PC-3 (cell line): ENCODE measurements around the gene MGMT. TPM values are rescaled to one million over a fixed set of nuclear protein-coding genes. Genes with fewer than 3 reads are reported as not detected.

ENCODE experiments used
- ATAC-seq: fragments of 200-7000 bp; cut with Tn5 transposase; 2 replicates; pipeline ENCODE4 v1.9.1; 2020; ENCODE audit warnings: mild to moderate bottlenecking, moderate library complexity
- BruUV-seq: library from RNA; stranded (reverse); fragments of 400-500 nt; replicated peaks from 2 replicates; lab custom pipeline; 2021; lab: Mats Ljungman, UMichigan
- CTCF ChIA-PET: fragments of 300-600 bp; sonication (Branson Sonifier 250); formaldehyde crosslinking; loops from one replicate; lab custom pipeline; 2022; ENCODE audit warnings: antibody characterized with exemption; lab: Charles Lee
- POLR2A ChIA-PET: fragments of 300-600 bp; sonication (Branson Sonifier 250); formaldehyde crosslinking; loops from one replicate; lab custom pipeline; 2022; ENCODE audit warnings: antibody characterized with exemption; ENCODE audit not compliant: unreplicated experiment; lab: Charles Lee
- DNase-seq: peaks from one replicate; pipeline ENCODE4 v3.0.0-alpha.2; 2015
- H2AFZ ChIP-seq: fragments of 300-600 bp; sonication (generic); 2 replicates; pipeline ENCODE4 v1.6.0; 2016; ENCODE audit warnings: antibody characterized with exemption, low read length
- H3F3A ChIP-seq: fragments of 300-600 bp; sonication (generic); one replicate; pipeline ENCODE4 v1.6.0; 2017; ENCODE audit warnings: antibody characterized with exemption, low read length, control low read depth, mild to moderate bottlenecking; ENCODE audit not compliant: unreplicated experiment
- H3K27ac ChIP-seq: fragments of 300-600 bp; sonication (generic); 2 replicates; pipeline ENCODE4 v1.5.1; 2016; ENCODE audit warnings: mild to moderate bottlenecking, low read length
- H3K27me3 ChIP-seq: fragments of 300-600 bp; sonication (generic); 2 replicates; pipeline ENCODE4 v1.6.1; 2016; ENCODE audit warnings: low read length, mixed read lengths
- H3K36me3 ChIP-seq: fragments of 300-600 bp; sonication (generic); 2 replicates; pipeline ENCODE4 v1.6.1; 2016; ENCODE audit warnings: low read depth, mixed run types, low read length, mixed read lengths
- H3K4me1 ChIP-seq: fragments of 300-600 bp; sonication (generic); 2 replicates; pipeline ENCODE4 v1.5.1; 2016; ENCODE audit warnings: low read length; ENCODE audit not compliant: insufficient read depth
- H3K4me2 ChIP-seq: fragments of 300-600 bp; sonication (generic); 2 replicates; pipeline ENCODE4 v1.6.0; 2016; ENCODE audit warnings: low read length
- H3K4me3 ChIP-seq: fragments of 300-600 bp; sonication (generic); 2 replicates; pipeline ENCODE4 v1.5.1; 2016; ENCODE audit warnings: mild to moderate bottlenecking, low read length, mixed read lengths
- H3K79me2 ChIP-seq: fragments of 300-600 bp; sonication (generic); 2 replicates; pipeline ENCODE4 v1.6.1; 2017; ENCODE audit warnings: low read length, mixed read lengths
- H3K9ac ChIP-seq: fragments of 300-600 bp; sonication (generic); 2 replicates; pipeline ENCODE4 v1.6.0; 2016; ENCODE audit warnings: mild to moderate bottlenecking, low read length
- H3K9me2 ChIP-seq: fragments of 300-600 bp; sonication (generic); replicated peaks from 2 replicates; pipeline ENCODE4 v1.6.1; 2016; ENCODE audit warnings: mixed run types, low read length, mixed read lengths
- H3K9me3 ChIP-seq: fragments of 300-600 bp; sonication (generic); 2 replicates; pipeline ENCODE4 v1.6.1; 2016; ENCODE audit warnings: low read length, mixed read lengths
- H4K20me1 ChIP-seq: fragments of 300-600 bp; sonication (generic); 2 replicates; pipeline ENCODE4 v1.6.1; 2016; ENCODE audit warnings: low read length, mixed read lengths
- CTCF ChIP-seq: fragments of 300-600 bp; sonication (generic); conservative IDR thresholded peaks from 2 replicates; pipeline ENCODE4 v1.5.1; 2017; ENCODE audit warnings: antibody characterized with exemption, low read depth, mild to moderate bottlenecking, low read length
- EZH2 ChIP-seq: fragments of 300-600 bp; sonication (generic); IDR thresholded peaks from one replicate; pipeline ENCODE4 v1.6.1; 2017; ENCODE audit warnings: antibody characterized with exemption, mild to moderate bottlenecking, low read length; ENCODE audit not compliant: unreplicated experiment
- EZH2phosphoT487 ChIP-seq: fragments of 300-600 bp; sonication (generic); IDR thresholded peaks from 2 replicates; pipeline ENCODE4 v1.6.1; 2018; ENCODE audit warnings: mild to moderate bottlenecking, antibody characterized with exemption, low read length, borderline replicate concordance
- intact Hi-C: fragments of 100-400 bp; cut with micrococcal nuclease; formaldehyde crosslinking; loops from 2 replicates; pipeline ENCODE4 v1.9.0; 2023
- total RNA-seq: library from RNA; depleted of rRNA; stranded (reverse); fragments of >200 nt; gene quantifications from 2 replicates; pipeline ENCODE4 v1.2.3, GENCODE V29; 2014

The MGMT gene
- total RNA-seq, 1 experiment from 2014 or later: 19.8 TPM

DNA sequence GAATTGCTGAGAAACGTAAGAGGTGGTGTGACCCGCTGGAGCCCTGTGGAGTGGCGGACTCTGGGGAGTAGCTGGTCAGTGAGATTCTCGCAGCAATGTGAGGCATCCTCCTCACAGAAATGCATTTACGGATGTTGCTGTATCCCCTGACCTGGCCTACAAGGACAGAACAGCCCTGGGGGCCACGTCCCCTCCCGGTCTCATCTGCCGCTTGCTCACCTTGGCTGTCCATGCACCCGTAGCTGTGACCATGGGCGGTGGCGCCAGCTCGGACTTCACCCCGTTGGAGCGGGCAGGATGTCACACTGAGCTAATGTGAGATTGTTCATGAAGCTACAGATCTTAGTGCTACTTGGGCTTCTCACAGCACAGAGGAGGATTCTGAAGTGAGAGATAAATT, 303.2 kb downstream of the MGMT start:
- POLR2A ChIA-PET: no interaction called here
- Histone ChIP-seq H3K27ac (no peak overlapping the region), H3K9me3 (no peaks in the 10 kb centered on the region), H3K4me1 (no peaks in the 10 kb centered on the region), H3K9me2 (no peaks in the 10 kb centered on the region), H4K20me1 (no peaks in the 10 kb centered on the region), H3K27me3 (no peaks in the 10 kb centered on the region), H3K36me3 (no peaks in the 10 kb centered on the region), H3K79me2 (no peaks in the 10 kb centered on the region), H3K4me3 (no peak overlapping the region), H3K9ac (no peak overlapping the region), H2AFZ (no peak overlapping the region), H3F3A (no peaks in the 10 kb centered on the region), H3K4me2 (no peak overlapping the region)
- intact Hi-C loops: no loop called here
- no peak for TF ChIP-seq EZH2phosphoT487
- TF ChIP-seq EZH2: no peak
- no peak for TF ChIP-seq CTCF
- DNase-seq (no peak), ATAC-seq (no peak)
- BruUV-seq: no TSS peak
- CTCF ChIA-PET: no interaction called here

GRCh38 chr10:129771024-129771423, 304.0 kb downstream of the MGMT start:
- ATAC-seq: no peak
- H3K4me3 ChIP-seq: no peak overlapping the region

DNA sequence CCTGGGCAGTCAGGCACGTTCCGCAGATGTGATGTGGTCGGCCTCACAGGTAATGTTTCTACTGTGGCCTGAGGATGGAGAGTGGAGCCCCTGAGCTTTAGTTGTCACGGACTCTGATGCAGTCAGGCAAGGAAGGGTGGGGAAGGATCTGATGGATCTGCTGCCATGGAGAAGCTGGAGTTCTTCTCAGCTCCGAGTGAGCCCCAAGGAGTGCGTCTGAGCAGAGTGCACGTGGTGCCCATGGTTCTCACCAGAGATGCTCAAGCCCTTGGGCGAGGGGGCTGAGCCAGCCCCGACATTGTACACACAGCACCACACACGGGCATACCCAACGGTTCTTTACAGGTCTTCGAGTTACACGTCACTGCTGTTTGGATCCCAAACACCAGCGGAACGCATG, 304.5 kb downstream of the MGMT start:
- intact Hi-C loops: no loop called here
- CTCF ChIA-PET: no interaction called here
- H3K4me2 ChIP-seq: no peak overlapping the region
- BruUV-seq: no TSS peak
- no peak overlapping the region for H2AFZ ChIP-seq
- no peak overlapping the region for H3K9ac ChIP-seq
- H3K79me2 ChIP-seq: no peaks in the 10 kb centered on the region
- no peaks in the 10 kb centered on the region for H3K27me3 ChIP-seq
- no peak for DNase-seq
- H3K36me3 ChIP-seq: no peaks in the 10 kb centered on the region
- H3K9me3 ChIP-seq: no peaks in the 10 kb centered on the region
- H4K20me1 ChIP-seq: no peaks in the 10 kb centered on the region
- TF ChIP-seq CTCF (no peak), EZH2 (no peak), EZH2phosphoT487 (no peak)
- ATAC-seq: no peak
- H3K4me1 ChIP-seq: no peaks in the 10 kb centered on the region
- no peaks in the 10 kb centered on the region for H3F3A ChIP-seq
- no peak overlapping the region for H3K4me3 ChIP-seq
- no peak overlapping the region for H3K27ac ChIP-seq
- POLR2A ChIA-PET: no interaction called here
- H3K9me2 ChIP-seq: no peaks in the 10 kb centered on the region

More at GRCh38 chr10:129771024-129771423, 304.0 kb downstream of the MGMT start:
- H3K4me2 ChIP-seq: no peak overlapping the region
- ChIA-PET CTCF (no interaction called here), POLR2A (no interaction called here)
- DNase-seq: no peak
- H3K9ac ChIP-seq: no peak overlapping the region
- intact Hi-C loops: no loop called here
- no peaks in the 10 kb centered on the region for H3K9me2 ChIP-seq
- TF ChIP-seq EZH2 (no peak), EZH2phosphoT487 (no peak), CTCF (no peak)
- H3K79me2 ChIP-seq: no peaks in the 10 kb centered on the region
- no peaks in the 10 kb centered on the region for H4K20me1 ChIP-seq
- no peaks in the 10 kb centered on the region for H3K4me1 ChIP-seq
- no peaks in the 10 kb centered on the region for H3K36me3 ChIP-seq
- H3F3A ChIP-seq: no peaks in the 10 kb centered on the region
- no peak overlapping the region for H3K27ac ChIP-seq
- no peak overlapping the region for H2AFZ ChIP-seq
- no peaks in the 10 kb centered on the region for H3K27me3 ChIP-seq
- no peaks in the 10 kb centered on the region for H3K9me3 ChIP-seq
- BruUV-seq: no TSS peak
